NCI-H460 (cell line): Measurements from ENCODE around the gene IGFBP4. TPM values are rescaled to one million over a fixed set of nuclear protein-coding genes. Genes with fewer than 3 reads are reported as not detected.

Experiments
- DNase-seq: peaks from one replicate; pipeline ENCODE4 v3.0.0-alpha.2; 2016; ENCODE audit warnings: low read depth; ENCODE audit errors: extremely low read depth
- total RNA-seq: library from RNA; depleted of rRNA; stranded (reverse); fragments of >200 nt; shearing (Covaris generic); gene quantifications from 2 replicates; pipeline ENCODE4 v1.2.3, GENCODE V29; 2014

The IGFBP4 gene
- total RNA-seq, 1 experiment from 2014 or later = 7.2 TPM

- no peak for DNase-seq
These were observed 9.7 kb downstream of the IGFBP4 start for GRCh38 chr17:40452921-40453378.

DNA sequence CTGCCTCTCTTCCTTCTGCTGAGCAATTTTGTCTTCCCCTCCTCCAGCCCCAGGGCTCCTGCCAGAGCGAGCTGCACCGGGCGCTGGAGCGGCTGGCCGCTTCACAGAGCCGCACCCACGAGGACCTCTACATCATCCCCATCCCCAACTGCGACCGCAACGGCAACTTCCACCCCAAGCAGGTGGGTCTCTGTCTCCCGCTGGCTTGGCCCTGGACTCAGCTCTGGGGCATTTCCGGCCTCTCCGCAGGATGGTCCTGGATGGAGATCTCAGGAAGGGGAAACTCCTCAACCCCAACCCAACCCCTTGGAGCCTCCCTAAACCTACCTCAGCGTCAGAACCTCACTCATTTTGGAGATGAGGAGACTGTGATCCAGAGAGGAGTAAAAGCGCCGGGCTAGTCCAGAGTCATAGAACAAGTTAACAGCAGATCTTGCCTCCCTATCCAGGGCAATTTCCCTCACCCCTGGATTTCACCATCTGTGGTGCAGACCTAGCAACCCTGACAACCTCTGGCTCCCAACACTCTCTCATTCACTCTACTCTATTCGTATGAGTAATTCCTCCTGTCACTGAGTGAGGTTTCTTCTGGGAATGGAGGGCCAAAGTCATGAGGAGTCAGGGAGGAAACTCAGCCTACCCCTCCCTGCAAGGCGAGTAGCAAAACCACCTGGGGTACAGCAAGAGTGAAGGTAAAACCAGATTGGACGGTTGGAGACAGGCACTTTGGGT, 10.8 kb downstream of the IGFBP4 start:
- no peak for DNase-seq

- DNase-seq = no peak
These were observed 11.4 kb downstream of the IGFBP4 start for GRCh38 chr17:40454613-40454995.

GRCh38 chr17:40456396-40456951, 13.2 kb downstream of the IGFBP4 start:
- no peak for DNase-seq

- no peak for DNase-seq
These were observed 14.1 kb downstream of the IGFBP4 start for GRCh38 chr17:40457369-40457768.

- no peak for DNase-seq
These were observed 14.9 kb downstream of the IGFBP4 start for GRCh38 chr17:40457964-40458791.

GRCh38 chr17:40458851-40459482, 15.7 kb downstream of the IGFBP4 start:
- no peak for DNase-seq

DNA sequence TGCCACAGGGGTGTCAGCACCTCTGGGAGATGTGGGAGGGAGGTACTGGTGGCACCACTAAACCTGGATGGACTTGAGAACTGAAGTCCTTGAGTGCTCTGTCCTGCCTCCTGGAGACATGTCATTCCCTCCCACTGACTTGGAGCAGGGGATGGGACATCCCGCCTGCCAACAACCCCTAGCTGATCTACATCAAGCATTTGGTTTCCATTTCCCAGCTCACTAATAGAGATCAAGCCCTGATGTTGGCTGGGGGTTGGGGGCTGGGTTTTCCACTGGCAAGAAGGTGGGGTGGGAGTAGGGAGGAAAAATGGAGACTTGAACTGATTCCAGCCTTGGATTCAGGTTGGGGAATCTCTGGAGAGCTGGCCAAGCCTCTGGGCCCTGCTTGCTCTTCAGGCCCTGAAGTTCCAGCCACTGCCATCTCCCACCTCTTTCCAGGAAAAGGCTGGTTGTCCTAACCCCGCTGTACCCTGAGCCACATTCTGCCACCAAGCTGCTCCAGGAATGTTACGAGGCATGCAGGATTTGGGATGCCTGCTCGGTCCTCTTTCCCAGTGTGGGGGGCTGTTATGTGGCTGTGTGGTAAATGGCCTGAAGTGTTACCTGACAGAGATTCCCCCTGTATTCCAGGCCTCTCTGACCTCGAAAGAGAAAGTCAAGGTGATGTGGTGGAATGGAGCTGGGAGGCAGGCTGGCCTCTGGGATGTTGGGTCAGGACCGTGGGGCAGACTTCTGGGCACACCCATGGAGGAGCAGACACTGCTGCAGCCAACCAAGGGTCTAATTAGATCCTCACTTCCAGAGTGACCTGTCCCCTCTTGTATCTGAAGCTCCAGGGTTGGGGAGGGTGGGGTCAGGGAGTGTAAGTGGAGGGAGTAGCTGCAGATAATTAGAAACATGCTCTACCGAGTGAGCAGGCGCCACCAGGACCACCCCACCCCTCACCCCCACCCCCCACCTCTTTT, 16.7 kb downstream of the IGFBP4 start:
- DNase-seq = no peak

DNA sequence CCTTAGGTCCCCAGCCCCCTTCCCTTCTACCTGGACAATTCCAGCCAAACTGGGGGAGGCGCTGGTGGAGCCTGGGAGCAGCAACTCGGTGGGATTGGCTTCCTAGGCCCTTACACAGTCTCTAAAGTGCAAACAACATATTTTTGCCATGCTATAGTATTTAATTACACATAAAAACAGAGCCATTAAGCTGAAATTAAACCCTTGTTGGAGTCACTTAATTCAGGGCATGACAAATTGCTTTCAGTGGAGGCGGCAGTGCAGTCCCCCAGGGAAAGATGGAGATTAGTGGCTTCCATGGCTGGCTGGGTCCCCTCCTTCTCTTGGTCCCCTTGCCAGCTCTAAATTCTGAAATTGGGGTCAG, 17.3 kb downstream of the IGFBP4 start:
- DNase-seq = no peak

- no peak for DNase-seq
These were observed 17.9 kb downstream of the IGFBP4 start for GRCh38 chr17:40460968-40461731.

GRCh38 chr17:40461732-40462342, 18.6 kb downstream of the IGFBP4 start:
- DNase-seq = no peak

- DNase-seq = no peak
These were observed 19.3 kb downstream of the IGFBP4 start for GRCh38 chr17:40462343-40463121.

DNA sequence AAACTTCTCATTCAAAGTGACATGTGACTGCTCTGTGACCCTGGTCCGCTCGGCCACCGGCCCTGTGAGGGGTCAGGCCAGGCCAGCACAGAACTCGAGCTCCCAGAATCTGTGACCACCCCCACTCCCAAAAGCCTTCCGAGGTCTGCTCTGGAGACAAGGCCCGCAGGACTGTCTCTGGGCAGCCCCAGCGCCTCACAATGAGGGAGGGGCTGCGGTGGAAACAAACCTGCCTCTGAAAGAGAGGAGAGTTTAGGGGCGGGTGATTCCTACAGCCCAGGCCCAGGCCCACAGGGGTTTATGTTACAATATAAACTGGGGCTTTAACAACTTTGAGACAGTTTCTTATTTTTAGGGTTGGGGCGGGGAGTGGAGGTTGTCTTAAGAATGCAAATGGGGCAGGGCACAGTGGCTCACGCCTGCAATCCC, 19.9 kb downstream of the IGFBP4 start:
- no peak for DNase-seq

DNA sequence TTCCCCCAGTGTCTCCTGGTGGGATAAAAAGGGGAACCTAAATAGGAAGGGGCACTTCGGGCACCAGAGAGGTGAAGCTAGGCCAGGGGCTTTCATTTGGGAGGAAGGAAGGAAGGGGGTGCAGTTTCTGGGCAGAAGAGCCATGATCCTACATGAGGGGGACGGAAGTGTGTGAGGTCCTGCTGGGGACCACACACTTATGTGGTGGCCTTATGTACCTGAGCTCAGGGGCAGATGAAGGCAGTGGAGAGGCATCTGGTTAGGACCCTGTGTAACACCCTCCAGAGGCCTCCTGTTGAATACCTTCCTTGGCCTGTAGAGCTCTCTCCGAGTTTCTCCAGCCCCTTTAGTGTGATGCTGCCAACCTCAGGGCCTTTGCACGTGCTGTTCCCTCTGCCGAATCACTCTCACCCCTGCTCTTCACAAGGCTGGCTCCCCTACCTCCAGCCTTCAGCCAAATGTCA, 21.2 kb downstream of the IGFBP4 start:
- no peak for DNase-seq

- no peak for DNase-seq
These were observed 23.2 kb downstream of the IGFBP4 start for GRCh38 chr17:40466298-40466971.

DNA sequence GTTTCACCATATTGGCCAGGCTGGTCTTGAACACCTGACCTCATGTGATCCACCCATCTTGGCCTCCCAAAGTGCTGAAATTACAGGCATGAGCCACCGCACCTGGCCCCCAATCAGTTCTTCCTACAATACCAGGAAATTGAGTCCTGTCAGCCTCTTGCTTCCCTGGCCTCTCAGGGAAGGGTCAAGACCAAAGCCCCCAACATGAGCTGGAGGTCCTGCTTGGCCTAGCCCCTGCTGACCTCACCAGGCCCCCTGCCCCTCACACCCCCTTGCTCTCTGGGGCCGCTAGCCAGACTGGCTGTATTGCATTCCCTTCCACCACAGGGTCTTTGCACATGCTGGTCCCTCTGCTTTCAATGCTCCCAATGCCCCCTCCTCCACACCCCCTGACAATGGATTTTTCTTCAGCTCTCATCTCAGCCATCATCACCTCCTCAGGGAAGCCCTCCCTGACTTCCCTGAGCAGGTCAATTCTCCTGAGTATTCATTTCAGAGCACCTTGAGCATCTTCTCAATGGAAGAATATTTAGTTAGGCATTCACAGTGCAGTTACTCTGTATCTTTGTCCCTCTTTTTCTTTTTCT, 24.1 kb downstream of the IGFBP4 start:
- no peak for DNase-seq

DNA sequence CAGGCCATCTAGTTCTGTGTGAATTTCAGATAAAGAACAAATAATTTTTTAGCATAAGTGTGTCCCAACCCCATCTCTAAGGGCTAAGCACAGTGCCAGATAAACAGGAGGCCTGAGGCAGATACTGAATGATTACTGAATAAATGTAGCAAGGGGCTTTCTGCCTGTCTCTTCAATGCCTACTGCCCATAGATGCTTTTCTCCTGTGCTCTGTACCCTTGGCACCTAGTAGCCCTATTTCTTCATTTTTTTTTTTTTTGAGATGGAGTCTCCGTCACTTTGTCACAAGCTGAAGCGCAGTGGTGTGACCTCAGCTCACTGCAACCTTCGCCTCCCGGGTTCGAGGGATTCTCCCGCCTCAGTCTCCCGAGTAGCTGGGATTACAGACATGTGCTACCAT, 25.3 kb downstream of the IGFBP4 start:
- DNase-seq = no peak
